ENCODE results near the gene ZNF277.

GRCh38 chr7:112176241-112176640, 30.3 kb upstream of the ZNF277 start:
- TF ChIP-seq CTCF (IDR thresholded peaks at IDR 0.05; ENCODE audit: insufficient read depth, low read length, poor library complexity, severe bottlenecking) (no peak), EZH2phosphoT487 (conservative IDR thresholded peaks at IDR 0.05; ENCODE audit: low read length) (no peak)
